Stimulated activated CD4-positive, alpha-beta T cell treated with anti-CD3 and anti-CD28 coated beads, Interleukin-15, amount 100 ng/mL, for 24 hours (primary cell): Measurements from ENCODE around the gene FAM185A.
"Not testable (repeated sequence)": the region's sequence is repeated elsewhere in the genome, so short reads cannot be mapped to it uniquely, and the experiment has no call there.

Experiments used
- DNase-seq: peaks from one replicate; pipeline ENCODE4 v3.0.0-alpha.2; 2020

The FAM185A gene

GRCh38 chr7:102748605-102749444 is at the start of gene FAM185A:
TSS of gene FAM185A (plus strand) at chr7:102748999. CDS start at chr7:102749208, 209 bp downstream.
- DNase-seq: peak; percentile 98

- peak; percentile 21 for DNase-seq
Measured at GRCh38 chr7:102713011-102713690, 35.6 kb upstream of the FAM185A start.

- DNase-seq: not testable (repeated sequence)
Measured at GRCh38 chr7:102713691-102714080, 35.1 kb upstream of the FAM185A start.

GRCh38 chr7:102714774-102715522 is 33.9 kb upstream of the FAM185A start:
- peak; percentile 30 for DNase-seq

- not testable (repeated sequence) for DNase-seq
Measured at GRCh38 chr7:102715718-102716117, 33.1 kb upstream of the FAM185A start.

GRCh38 chr7:102718491-102718890 is 30.3 kb upstream of the FAM185A start:
- not testable (repeated sequence) for DNase-seq

- not testable (repeated sequence) for DNase-seq
Measured at GRCh38 chr7:102726170-102726569, 22.6 kb upstream of the FAM185A start.

GRCh38 chr7:102729670-102730069 is 19.1 kb upstream of the FAM185A start:
- not testable (repeated sequence) for DNase-seq

GRCh38 chr7:102730431-102730830 is 18.4 kb upstream of the FAM185A start:
- DNase-seq: not testable (repeated sequence)

- not testable (repeated sequence) for DNase-seq
Measured at GRCh38 chr7:102742002-102742771, 6.6 kb upstream of the FAM185A start.

GRCh38 chr7:102743861-102744260 is 4.9 kb upstream of the FAM185A start:
- DNase-seq: not testable (repeated sequence)

- DNase-seq: not testable (repeated sequence)
Measured at GRCh38 chr7:102745494-102746288, 3.1 kb upstream of the FAM185A start.

- DNase-seq: not testable (repeated sequence)
Measured at GRCh38 chr7:102749445-102749786, 617 bp downstream of the FAM185A start.

GRCh38 chr7:102758227-102758626 is 9.4 kb downstream of the FAM185A start:
- DNase-seq: not testable (repeated sequence)

GRCh38 chr7:102759934-102760333 is 11.1 kb downstream of the FAM185A start:
- not testable (repeated sequence) for DNase-seq

GRCh38 chr7:102761234-102761633 is 12.4 kb downstream of the FAM185A start:
- DNase-seq: not testable (repeated sequence)

GRCh38 chr7:102763295-102763905 is 14.6 kb downstream of the FAM185A start:
- DNase-seq: not testable (repeated sequence)

- not testable (repeated sequence) for DNase-seq
Measured at GRCh38 chr7:102769657-102770192, 20.9 kb downstream of the FAM185A start.

GRCh38 chr7:102770467-102770866 is 21.7 kb downstream of the FAM185A start:
- not testable (repeated sequence) for DNase-seq

- DNase-seq: not testable (repeated sequence)
Measured at GRCh38 chr7:102776217-102776616, 27.4 kb downstream of the FAM185A start.

GRCh38 chr7:102778663-102779062 is 29.9 kb downstream of the FAM185A start:
- DNase-seq: not testable (repeated sequence)
